Right forelimb (tissue), 1 donor: ENCODE data around the gene CENPF.
"Not testable (repeated sequence)": the region's sequence is repeated elsewhere in the genome, so short reads cannot be mapped to it uniquely, and the experiment has no call there.

Source experiments
- DNase-seq: peaks from one replicate; pipeline ENCODE4 v3.0.0-alpha.2; 2018

CENPF gene

DNA sequence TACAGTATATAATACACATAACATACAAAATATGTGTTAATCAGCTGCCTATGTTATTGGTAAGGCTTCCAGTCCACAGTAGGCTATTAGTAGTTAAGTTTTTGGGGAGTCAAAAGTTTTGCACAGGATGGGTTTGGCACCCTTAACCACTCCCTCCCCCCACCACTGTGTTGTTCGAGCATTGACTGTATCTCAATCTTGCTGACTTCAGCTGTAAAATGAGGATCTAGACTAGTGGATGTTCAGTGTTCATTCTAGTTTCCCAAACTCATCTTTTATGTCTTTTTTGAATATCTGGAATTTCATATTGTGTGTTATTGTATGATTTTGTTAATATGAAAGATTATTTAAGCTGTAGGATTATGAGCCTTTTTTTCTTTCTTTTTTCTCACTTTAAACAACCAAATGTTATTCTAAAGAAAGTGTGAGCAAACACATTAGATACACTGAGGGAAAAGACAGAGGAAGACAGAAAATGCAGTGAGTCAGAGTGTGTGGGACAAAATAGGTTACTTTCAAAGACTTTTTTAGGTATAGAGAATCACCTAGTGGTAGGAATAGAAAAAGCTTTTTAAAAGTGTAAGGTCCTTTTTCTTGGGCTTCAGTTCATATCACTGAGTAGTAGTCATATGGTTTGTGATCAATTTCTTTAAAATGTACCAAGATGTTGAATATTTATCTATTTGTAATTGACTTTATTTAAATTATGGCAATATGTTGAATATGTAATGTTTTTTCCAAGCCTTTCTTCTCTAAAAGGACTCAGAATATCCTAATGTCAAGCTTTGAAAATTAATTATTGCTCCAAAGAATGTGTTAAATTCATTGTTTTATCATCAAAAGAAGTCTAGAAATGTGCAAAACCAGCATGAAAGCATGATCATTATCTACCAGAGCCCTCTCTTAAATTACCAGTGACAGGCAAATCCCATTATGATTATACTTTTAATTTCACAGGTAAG is 17.9 kb upstream of the CENPF start:
- DNase-seq, result no peak

GRCh38 chr1:214586621-214587020 is 16.4 kb upstream of the CENPF start:
- DNase-seq, result no peak

- no peak for DNase-seq
Observed at GRCh38 chr1:214587165-214587564, 15.8 kb upstream of the CENPF start.

DNA sequence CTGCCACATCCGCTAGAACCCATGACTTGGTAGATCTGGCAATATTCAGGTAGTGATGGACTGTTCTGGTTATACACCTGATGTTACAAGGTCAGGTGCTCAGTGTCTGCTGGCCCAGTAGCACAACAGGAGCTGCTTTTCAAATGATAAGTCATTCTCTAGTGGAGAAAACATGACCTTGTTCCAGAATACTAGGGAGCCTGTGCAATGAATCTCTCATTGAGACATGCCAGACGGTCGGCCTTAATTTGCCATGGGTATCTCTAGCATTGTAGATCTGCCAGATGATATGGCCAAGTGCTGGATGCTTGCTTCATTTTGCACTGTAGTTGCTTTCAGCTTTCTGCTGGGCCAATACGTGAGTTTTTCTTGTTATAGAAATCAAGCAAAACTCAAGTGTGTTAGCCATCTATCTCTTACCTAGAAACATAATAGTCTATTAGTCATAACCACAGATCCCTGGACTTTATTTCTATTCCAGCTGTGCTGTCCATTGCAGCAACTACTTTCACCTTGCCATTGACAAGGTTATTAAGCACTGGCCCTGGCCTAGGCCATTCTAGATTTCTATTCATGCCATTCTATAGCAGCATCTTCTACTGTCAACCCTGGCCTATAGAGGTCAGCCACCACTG is 13.9 kb upstream of the CENPF start:
- no peak for DNase-seq

DNA sequence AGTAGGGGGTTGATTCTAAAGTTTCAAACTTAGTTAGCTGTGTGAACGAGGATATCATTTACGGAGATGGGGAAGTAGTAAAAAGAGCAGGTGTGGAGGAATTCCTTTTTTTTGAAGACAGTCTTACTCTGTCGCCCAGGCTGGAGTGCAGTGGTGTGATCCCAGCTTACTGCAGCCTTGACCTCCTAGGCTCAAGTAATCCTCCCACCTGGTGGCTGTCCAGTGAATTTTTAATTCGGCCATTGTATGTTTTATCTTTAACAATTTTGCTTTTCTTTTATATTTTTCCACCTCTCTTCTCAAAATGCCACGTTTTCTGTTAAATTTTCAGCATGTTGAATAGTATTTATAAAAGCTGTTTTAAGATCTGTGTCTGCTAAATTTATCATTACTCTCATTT is 12.3 kb upstream of the CENPF start:
- DNase-seq, result no peak

DNA sequence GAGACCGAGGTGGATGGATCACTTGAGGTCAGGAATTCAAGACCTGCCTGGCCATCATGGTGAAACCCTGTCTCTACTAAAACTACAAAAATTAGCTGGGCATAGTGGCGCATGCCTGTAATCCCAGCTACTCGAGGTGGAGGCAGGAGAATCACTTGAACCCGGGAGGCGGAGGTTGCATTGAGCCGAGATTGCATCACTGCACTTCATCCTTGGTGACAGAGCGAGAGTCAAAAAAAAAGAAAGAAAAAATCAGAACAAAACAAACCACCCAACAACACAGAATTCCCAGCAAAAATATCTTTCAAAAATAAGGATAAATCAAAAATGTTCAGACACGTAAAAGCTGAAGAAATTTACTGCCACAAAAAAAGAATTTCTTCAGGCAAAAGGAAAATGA is 11.1 kb upstream of the CENPF start:
- not testable (repeated sequence) for DNase-seq

DNA sequence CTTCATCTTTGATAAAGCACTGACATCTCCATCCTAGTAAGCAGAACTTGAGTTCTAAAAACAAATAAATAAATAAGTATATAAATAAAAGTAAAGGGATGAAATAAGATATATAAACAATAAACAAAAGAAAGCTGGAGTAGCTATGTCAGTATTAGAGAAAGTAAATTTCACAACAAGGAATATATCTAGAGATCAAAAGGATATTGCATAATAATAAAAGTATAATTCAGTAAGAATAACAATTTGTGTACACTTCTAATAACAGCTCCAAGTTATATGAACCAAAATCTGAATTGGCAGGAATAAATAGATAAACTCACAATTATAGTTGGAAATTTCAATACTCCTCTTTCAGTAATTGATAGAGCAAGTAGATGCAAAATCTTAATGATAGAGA is 9.8 kb upstream of the CENPF start:
- no peak for DNase-seq

DNA sequence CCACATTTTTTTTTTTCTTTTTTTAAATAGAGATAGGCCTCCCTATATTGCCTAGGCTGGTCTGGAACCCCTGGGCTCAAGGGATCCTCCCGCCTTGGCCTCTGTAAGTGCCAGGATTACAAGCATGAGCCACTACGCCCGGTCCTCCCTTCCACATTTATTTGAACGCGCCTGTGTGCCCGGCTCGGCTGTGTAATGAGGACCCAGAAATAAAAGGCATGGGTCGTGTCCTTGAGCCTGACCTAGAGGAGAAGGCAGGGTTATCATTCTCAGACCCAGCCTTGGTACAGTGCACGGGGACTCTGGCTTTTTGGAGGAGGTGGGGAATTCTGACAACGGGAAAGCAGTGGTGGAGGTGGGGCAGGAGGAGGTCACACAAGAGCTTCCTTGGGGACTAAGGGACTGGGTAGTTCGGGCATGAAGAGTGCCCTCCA is 841 bp downstream of the CENPF start:
- no peak for DNase-seq

GRCh38 chr1:214604523-214604922 is 1.5 kb downstream of the CENPF start:
- DNase-seq, result no peak

- DNase-seq, result not testable (repeated sequence)
Observed at GRCh38 chr1:214605484-214605883, 2.5 kb downstream of the CENPF start.

DNA sequence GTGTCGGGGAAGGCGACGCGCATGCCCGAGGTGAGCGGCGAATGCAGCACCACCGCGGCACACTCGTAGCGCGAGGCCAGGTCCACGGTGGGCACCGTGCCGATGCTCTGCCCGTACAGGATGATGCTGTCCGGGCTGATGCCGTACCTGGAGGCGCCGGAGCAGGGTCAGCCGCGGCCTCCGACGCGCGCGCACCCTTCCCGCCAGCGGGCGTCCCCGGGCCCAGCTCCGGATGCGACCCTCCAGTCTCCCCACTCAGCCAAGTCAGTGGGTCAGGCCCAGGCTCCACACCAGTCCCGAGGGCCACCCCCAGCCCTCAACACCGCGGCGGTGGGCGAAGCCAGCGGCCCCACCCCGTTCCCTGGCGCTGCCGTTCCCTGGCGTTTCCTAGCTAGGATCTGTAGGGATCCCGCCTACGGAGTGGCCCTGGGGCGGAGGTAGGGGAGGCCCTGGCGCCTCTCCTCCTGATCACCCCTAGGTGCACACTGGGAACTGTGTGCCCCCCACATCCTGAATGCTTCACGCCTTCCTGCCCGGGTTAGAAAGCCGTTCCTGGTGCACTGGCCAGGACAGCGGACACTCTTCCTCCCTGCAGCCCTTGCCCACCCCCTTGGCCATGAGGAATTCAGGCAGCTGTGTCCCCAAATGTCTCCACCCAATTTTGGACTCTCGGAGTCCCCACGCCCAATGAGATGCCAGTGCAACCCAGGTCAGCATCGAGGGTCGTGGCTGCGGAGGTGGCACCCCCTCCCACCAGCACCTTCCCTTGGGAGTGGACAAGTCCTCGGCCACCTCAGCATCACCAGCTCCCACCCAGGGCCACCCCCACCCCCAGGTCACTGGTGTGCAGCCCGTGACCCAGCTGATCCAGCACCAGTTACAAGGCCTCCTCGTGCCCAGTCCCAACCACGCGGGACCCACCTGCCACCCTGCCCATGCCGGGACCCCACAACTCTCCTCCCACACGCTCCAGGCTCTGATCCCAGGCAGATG is 3.2 kb downstream of the CENPF start:
- not testable (repeated sequence) for DNase-seq

DNA sequence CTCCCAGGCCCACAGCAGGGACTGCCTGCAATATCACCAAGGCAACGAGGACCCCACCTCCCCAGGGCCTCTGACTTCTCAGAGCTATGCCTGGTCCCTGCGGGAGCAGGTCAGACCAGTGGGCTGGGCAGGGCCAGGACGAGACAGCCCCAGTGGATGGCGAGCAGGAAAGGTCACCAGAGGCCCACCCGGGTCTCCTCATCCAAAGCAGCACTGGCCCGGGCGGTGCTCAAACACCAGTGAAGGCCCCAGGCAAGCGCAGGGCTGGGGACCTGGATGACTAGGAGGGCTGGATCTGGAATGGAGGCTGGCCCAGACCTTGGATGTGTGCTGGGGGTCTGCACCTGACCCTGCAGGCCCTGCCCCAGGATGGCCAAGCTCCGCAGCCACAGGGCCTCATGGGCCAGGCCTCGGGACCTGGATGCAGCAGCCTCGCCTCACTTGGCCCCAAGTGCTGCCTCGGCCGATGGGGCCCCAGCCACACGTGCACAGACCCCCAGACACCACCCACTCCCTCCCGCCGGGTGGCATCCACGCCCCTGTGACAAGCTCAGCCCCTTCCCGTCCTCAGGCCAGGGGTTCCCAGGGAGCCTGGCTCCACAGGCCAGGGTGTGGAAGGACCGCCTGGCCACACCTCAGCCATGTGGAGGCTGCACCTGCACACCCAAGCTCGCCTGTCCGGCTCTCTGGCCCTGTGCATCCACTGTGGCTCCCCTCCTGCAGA is 4.7 kb downstream of the CENPF start:
- DNase-seq, result not testable (repeated sequence)

GRCh38 chr1:214608216-214608783 is 5.3 kb downstream of the CENPF start:
- not testable (repeated sequence) for DNase-seq

DNA sequence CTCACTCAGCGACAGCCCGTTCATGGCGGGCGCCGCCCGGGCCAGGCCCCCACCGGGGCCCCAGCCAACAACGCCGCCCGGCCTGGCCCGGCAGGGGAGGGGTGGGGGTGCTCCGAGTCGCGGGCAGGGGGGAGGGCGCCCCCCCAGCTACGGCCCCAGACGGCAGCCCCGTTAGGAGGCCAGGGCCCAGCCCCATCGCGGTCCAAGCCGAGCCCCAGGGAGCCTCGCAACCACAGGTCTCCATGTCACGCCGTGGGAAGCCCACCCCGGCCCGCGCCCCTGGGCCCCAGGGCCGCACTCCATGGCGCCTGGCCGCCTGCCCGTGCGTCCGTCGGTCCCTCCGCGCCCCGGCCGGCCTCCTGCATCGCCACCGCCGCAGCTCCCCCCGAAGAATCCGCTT is 5.8 kb downstream of the CENPF start:
- not testable (repeated sequence) for DNase-seq

- DNase-seq, result no peak
Observed at GRCh38 chr1:214609692-214610091, 6.7 kb downstream of the CENPF start.

GRCh38 chr1:214610136-214610535 is 7.1 kb downstream of the CENPF start:
- not testable (repeated sequence) for DNase-seq

DNA sequence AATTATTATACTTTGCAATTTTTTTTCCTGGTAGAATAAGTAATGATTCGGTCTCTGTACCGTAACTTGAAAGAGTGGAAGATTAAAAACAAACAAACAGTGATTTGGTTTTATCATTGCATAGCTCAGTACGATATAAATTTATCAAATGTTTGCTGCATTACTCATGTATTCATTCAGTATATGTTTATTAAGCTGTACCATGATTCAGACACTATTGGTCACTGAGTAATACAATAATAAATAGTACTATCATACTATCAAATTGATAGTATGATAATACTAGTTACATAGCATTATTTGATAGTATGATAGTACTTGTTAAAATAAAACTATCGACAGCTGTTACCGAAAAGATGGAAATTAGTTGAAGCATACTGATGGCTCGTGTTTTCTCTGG is 12.1 kb downstream of the CENPF start:
- DNase-seq, result no peak

DNA sequence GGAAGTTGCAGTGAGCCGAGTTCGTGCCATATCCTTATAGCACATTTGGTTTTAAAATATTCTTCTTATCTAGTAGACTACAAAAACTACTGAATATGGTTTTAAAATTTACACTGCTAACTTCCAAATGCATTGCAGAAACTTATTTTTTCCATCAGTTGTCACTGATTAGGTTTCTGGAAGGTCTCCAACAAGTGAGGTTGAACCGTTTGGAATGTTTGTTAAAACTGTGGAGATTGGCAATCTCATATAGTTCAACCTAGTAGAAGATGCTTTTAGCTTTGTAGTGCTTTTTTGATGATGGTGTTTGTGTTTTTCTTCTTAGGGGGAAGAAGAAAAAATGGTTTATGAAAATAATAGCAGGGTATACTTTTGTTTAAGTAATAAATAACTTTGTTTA is 12.9 kb downstream of the CENPF start:
- no peak for DNase-seq

- DNase-seq, result no peak
Observed at GRCh38 chr1:214617246-214617645, 14.3 kb downstream of the CENPF start.

GRCh38 chr1:214617843-214618242 is 14.8 kb downstream of the CENPF start:
- DNase-seq, result no peak

DNA sequence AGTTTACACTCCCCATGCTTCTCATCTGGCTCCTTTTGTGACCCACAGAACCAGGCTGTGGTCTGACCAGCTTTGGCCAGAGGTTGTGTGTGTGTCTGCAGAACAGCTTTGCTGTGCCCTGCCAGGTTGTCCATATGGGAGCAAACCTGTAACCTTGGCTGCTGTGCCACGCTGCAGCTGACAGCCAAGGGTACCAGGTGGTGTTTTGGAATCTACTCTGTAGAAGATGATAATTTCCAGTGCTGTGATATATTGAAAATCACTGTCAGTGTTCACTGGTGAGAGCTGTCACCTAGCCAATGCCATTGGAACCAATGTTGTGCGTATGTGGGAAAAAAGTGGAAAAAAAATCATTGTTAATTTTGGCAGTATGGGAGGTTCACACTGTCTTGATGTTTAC is 18.2 kb downstream of the CENPF start:
- DNase-seq, result no peak

DNA sequence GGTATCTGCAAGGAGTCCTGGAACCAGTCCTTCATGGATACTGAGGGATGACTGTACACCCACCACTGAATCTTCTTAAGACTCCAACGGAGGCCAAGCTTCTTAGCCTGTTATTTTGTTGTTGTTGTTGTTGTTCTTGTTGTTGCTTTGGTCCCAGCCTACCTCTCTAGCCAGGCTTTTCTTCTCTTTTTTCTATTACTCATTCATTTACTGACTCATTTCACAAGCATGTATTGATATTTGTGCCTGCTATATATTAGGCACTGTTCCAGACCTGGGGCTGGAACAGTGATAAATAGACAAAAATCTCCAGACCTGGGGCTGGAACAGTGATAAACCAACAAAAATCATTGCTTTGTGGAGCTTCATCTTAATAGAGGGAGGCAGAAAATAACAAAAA is 20.4 kb downstream of the CENPF start:
- DNase-seq, result no peak
